GM21447 (cell line): Measurements from ENCODE around the gene PARP9.
A peak's percentile ranks its signal among the peaks of the same experiment; 100 is the strongest.

ENCODE experiments used
- ATAC-seq: cut with Tn5 transposase; IDR thresholded peaks from one replicate; pipeline ENCODE4 v1.9.1; 2021; ENCODE audit not compliant: unreplicated experiment

The PARP9 gene

GRCh38 chr3:122564155-122564912, at the start of gene PARP9, which contains the start of gene DTX3L:
TSS of gene PARP9 (minus strand) at chr3:122564300. CDS start at chr3:122559620, 4,680 bp downstream.
TSS of gene DTX3L (plus strand) at chr3:122564338. CDS start at chr3:122564427, 89 bp downstream.
- ATAC-seq, result peak; percentile 77

GRCh38 chr3:122612696-122613095, 48.6 kb upstream of the PARP9 start:
- no peak for ATAC-seq

- ATAC-seq, result peak; percentile 98
Observed at GRCh38 chr3:122609798-122610559, 45.9 kb upstream of the PARP9 start.

- ATAC-seq, result no peak
Observed at GRCh38 chr3:122608916-122609315, 44.8 kb upstream of the PARP9 start.

GRCh38 chr3:122606330-122606729, 42.2 kb upstream of the PARP9 start:
- no peak for ATAC-seq

GRCh38 chr3:122603056-122603455, 39.0 kb upstream of the PARP9 start:
- no peak for ATAC-seq

GRCh38 chr3:122602011-122602710, 38.1 kb upstream of the PARP9 start:
- ATAC-seq, result no peak

GRCh38 chr3:122598556-122598955, 34.5 kb upstream of the PARP9 start:
- no peak for ATAC-seq

- no peak for ATAC-seq
Observed at GRCh38 chr3:122598151-122598550, 34.1 kb upstream of the PARP9 start.

GRCh38 chr3:122594025-122594424, 29.9 kb upstream of the PARP9 start:
- ATAC-seq, result no peak

- ATAC-seq, result no peak
Observed at GRCh38 chr3:122590610-122591009, 26.5 kb upstream of the PARP9 start.

- ATAC-seq, result peak; percentile 59
Observed at GRCh38 chr3:122589297-122589696, 25.2 kb upstream of the PARP9 start.

- ATAC-seq, result no peak
Observed at GRCh38 chr3:122587572-122587971, 23.5 kb upstream of the PARP9 start.

GRCh38 chr3:122586773-122587485, 22.8 kb upstream of the PARP9 start:
- no peak for ATAC-seq

GRCh38 chr3:122586098-122586497, 22.0 kb upstream of the PARP9 start:
- no peak for ATAC-seq

- ATAC-seq, result no peak
Observed at GRCh38 chr3:122582390-122582789, 18.3 kb upstream of the PARP9 start.

- ATAC-seq, result no peak
Observed at GRCh38 chr3:122581622-122582021, 17.5 kb upstream of the PARP9 start.

GRCh38 chr3:122580470-122580869, 16.4 kb upstream of the PARP9 start:
- no peak for ATAC-seq

GRCh38 chr3:122578069-122578740, 14.1 kb upstream of the PARP9 start:
- ATAC-seq, result no peak

GRCh38 chr3:122577409-122578031, 13.4 kb upstream of the PARP9 start, which contains the start of gene PARP15:
TSS of gene PARP15 (plus strand) at chr3:122577650. CDS start at chr3:122577668, 18 bp downstream.
- ATAC-seq, result no peak
